MM.1S (cell line): Measurements from ENCODE around the gene MANSC4.

Experiments used
- DNase-seq: peaks from one replicate; pipeline ENCODE4 v3.0.0-alpha.2; 2015
- H2AFZ ChIP-seq: fragments of 300-600 bp; sonication (generic); 2 replicates; pipeline ENCODE4 v1.6.0; 2016; ENCODE audit warnings: antibody characterized with exemption, low read length
- H3F3A ChIP-seq: fragments of 300-600 bp; sonication (generic); 2 replicates; pipeline ENCODE4 v1.6.1; 2016; ENCODE audit warnings: mild to moderate bottlenecking, antibody characterized with exemption, low read length, moderate library complexity, mixed read lengths; ENCODE audit not compliant: insufficient read depth
- H3K27ac ChIP-seq: fragments of 300-600 bp; sonication (generic); 2 replicates; pipeline ENCODE4 v1.5.1; 2016; ENCODE audit warnings: mild to moderate bottlenecking, low read length
- H3K27me3 ChIP-seq: fragments of 300-600 bp; sonication (generic); replicated peaks from 2 replicates; pipeline ENCODE4 v1.6.0; 2016; ENCODE audit warnings: low read length; ENCODE audit not compliant: insufficient read depth
- H3K36me3 ChIP-seq: fragments of 300-600 bp; sonication (generic); replicated peaks from 2 replicates; pipeline ENCODE4 v1.6.1; 2016; ENCODE audit warnings: mild to moderate bottlenecking, low read length, mixed read lengths; ENCODE audit not compliant: insufficient read depth
- H3K4me1 ChIP-seq: fragments of 300-600 bp; sonication (generic); 2 replicates; pipeline ENCODE4 v1.6.1; 2016; ENCODE audit warnings: low read length, mixed read lengths
- H3K4me2 ChIP-seq: fragments of 300-600 bp; sonication (generic); 2 replicates; pipeline ENCODE4 v1.6.0; 2016; ENCODE audit warnings: low read depth, low read length
- H3K4me3 ChIP-seq: fragments of 300-600 bp; sonication (generic); 2 replicates; pipeline ENCODE4 v1.5.1; 2016; ENCODE audit warnings: low read length, mixed read lengths
- H3K79me2 ChIP-seq: fragments of 300-600 bp; sonication (generic); 2 replicates; pipeline ENCODE4 v1.6.1; 2016; ENCODE audit warnings: mixed run types, low read length, mixed read lengths
- H3K9ac ChIP-seq: fragments of 300-600 bp; sonication (generic); 2 replicates; pipeline ENCODE4 v1.6.1; 2016; ENCODE audit warnings: low read length, mixed read lengths
- H3K9me2 ChIP-seq: fragments of 300-600 bp; sonication (generic); replicated peaks from 2 replicates; pipeline ENCODE4 v1.6.1; 2016; ENCODE audit warnings: mild to moderate bottlenecking, low read length, mixed read lengths; ENCODE audit not compliant: insufficient read depth
- H3K9me3 ChIP-seq: fragments of 300-600 bp; sonication (generic); replicated peaks from 2 replicates; pipeline ENCODE4 v1.6.1; 2016; ENCODE audit warnings: mild to moderate bottlenecking, low read length, mixed read lengths; ENCODE audit not compliant: insufficient read depth
- H4K20me1 ChIP-seq: fragments of 300-600 bp; sonication (generic); 2 replicates; pipeline ENCODE4 v1.6.1; 2016; ENCODE audit warnings: mild to moderate bottlenecking, low read length, moderate library complexity, mixed read lengths; ENCODE audit not compliant: insufficient read depth
- EZH2 ChIP-seq: fragments of 300-600 bp; sonication (generic); optimal IDR thresholded peaks from 2 replicates; pipeline ENCODE3; 2017; ENCODE audit warnings: low read depth, mild to moderate bottlenecking, antibody characterized with exemption, low read length, mixed read lengths
- EZH2phosphoT487 ChIP-seq: fragments of 300-600 bp; sonication (generic); IDR thresholded peaks from 2 replicates; pipeline ENCODE4 v1.6.1; 2018; ENCODE audit warnings: antibody characterized with exemption, low read length
- TF ChIP-seq, protein P1 (sequence below): fragments of 300-600 bp; sonication (generic); IDR thresholded peaks from 2 replicates; pipeline ENCODE4 v1.5.1; 2016; ENCODE audit warnings: antibody characterized with exemption, low read length, mixed read lengths

The MANSC4 gene

DNA sequence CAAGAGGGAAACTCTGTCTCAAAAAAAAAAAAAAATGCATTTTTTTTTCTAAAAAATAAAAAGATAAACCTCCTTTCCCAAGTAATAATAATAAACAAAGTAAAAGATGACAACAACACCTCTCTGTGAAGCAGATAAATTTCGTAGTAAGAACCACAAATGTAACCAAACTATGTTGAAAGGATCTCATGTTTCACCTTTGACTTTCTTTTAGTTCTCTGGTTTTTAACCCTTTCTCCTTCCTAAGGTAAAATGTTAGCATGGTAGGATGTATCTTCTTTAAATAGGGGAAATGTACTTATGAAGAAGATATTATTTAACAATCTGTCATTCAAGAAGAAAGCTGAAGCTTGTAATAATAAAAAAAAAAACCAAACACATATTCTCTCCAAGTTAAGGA lies 1.8 kb downstream of the MANSC4 start:
- DNase-seq = no peak
- no peaks in the 10 kb centered on the region for H3K27me3 ChIP-seq
- no peaks in the 10 kb centered on the region for H4K20me1 ChIP-seq
- no peak overlapping the region for H3K9ac ChIP-seq
- H3K9me3 ChIP-seq = no peaks in the 10 kb centered on the region
- H3K4me1 ChIP-seq = peaks cover 8% of the 10 kb centered on the region
- H3K27ac ChIP-seq = no peak overlapping the region
- no peaks in the 10 kb centered on the region for H3K36me3 ChIP-seq
- H3K4me2 ChIP-seq = no peak overlapping the region
- H3F3A ChIP-seq = no peaks in the 10 kb centered on the region
- no peaks in the 10 kb centered on the region for H3K9me2 ChIP-seq
- TF ChIP-seq, protein P1, sequence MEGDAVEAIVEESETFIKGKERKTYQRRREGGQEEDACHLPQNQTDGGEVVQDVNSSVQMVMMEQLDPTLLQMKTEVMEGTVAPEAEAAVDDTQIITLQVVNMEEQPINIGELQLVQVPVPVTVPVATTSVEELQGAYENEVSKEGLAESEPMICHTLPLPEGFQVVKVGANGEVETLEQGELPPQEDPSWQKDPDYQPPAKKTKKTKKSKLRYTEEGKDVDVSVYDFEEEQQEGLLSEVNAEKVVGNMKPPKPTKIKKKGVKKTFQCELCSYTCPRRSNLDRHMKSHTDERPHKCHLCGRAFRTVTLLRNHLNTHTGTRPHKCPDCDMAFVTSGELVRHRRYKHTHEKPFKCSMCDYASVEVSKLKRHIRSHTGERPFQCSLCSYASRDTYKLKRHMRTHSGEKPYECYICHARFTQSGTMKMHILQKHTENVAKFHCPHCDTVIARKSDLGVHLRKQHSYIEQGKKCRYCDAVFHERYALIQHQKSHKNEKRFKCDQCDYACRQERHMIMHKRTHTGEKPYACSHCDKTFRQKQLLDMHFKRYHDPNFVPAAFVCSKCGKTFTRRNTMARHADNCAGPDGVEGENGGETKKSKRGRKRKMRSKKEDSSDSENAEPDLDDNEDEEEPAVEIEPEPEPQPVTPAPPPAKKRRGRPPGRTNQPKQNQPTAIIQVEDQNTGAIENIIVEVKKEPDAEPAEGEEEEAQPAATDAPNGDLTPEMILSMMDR = no peak
- TF ChIP-seq EZH2phosphoT487 (no peak), EZH2 (no peak)
- no peak overlapping the region for H3K4me3 ChIP-seq
- no peak overlapping the region for H2AFZ ChIP-seq
- peaks cover 22% of the 10 kb centered on the region for H3K79me2 ChIP-seq

DNA sequence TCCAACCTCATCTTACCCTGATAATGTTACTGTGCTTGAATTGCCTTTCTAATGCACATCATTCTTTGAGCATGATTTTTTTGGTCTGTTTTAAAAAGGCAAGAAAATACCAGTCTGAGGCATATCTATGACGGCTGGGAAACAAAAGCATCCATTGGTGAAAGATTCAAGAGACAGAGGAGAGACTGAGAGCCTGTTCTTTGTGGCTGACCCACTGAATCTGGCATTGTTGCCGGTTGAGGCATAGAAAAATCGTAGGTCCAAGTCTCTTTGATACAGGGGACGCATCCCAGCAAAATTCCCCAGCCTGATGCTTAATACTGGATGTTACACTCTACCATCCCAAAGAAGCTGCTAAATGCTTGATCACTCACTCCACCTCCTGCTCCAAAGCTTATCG lies 2.9 kb downstream of the MANSC4 start:
- DNase-seq = no peak
- Histone ChIP-seq H3K9me2 (no peaks in the 10 kb centered on the region), H4K20me1 (no peaks in the 10 kb centered on the region), H3F3A (no peaks in the 10 kb centered on the region), H2AFZ (no peak overlapping the region), H3K79me2 (peaks cover 18% of the 10 kb centered on the region), H3K9ac (no peak overlapping the region), H3K4me3 (no peak overlapping the region), H3K9me3 (no peaks in the 10 kb centered on the region), H3K27ac (no peak overlapping the region), H3K36me3 (no peaks in the 10 kb centered on the region), H3K4me1 (peaks cover 8% of the 10 kb centered on the region), H3K27me3 (no peaks in the 10 kb centered on the region), H3K4me2 (no peak overlapping the region)
- TF ChIP-seq, protein P1 = no peak
- TF ChIP-seq EZH2 (no peak), EZH2phosphoT487 (no peak)

DNA sequence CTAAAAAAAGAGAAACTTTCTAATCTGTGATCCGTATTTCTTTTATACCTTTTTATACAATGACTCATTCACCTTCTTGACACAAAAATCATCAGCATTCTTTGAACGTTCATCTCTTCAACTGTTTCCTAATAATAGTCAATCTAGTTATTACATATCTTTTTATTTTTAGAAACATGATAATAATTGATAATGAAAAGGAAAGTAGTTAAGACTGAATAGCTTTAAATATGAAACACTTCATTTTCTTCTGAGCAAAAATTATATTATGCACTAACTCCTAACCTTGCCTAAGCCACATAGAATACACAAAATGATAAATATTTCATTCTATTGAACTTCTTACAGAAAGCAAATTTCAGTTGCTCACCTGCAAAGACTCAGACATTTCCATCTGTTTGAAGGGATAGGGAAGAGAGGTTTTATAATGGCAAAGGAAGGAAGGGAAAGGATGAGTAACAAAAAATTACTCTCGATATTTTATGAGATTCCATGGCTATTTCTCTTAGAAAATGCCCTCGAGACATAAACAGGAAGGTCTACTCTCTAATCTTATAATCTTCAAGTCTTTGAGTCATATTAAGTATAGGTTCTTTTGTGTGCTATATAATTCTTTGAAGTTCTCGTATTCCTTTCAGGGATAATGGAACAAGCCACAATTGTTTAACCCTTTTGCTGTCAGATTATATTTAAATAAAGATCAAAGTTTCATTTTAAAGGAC lies 7.5 kb downstream of the MANSC4 start:
- no peak overlapping the region for H3K27ac ChIP-seq
- no peaks in the 10 kb centered on the region for H3K36me3 ChIP-seq
- H3K9me3 ChIP-seq = no peaks in the 10 kb centered on the region
- H3K9ac ChIP-seq = no peak overlapping the region
- no peak for DNase-seq
- H3K79me2 ChIP-seq = no peaks in the 10 kb centered on the region
- H3K27me3 ChIP-seq = no peaks in the 10 kb centered on the region
- H4K20me1 ChIP-seq = no peaks in the 10 kb centered on the region
- no peaks in the 10 kb centered on the region for H3K4me1 ChIP-seq
- TF ChIP-seq, protein P1 = no peak
- TF ChIP-seq EZH2phosphoT487 (no peak), EZH2 (no peak)
- no peaks in the 10 kb centered on the region for H3K9me2 ChIP-seq
- no peak overlapping the region for H3K4me2 ChIP-seq
- H3F3A ChIP-seq = no peaks in the 10 kb centered on the region
- no peak overlapping the region for H2AFZ ChIP-seq
- H3K4me3 ChIP-seq = no peak overlapping the region
